Parathyroid adenoma (tissue), 2 donors: ENCODE data around the gene IFFO2.

Experiments
- H2AFZ ChIP-seq: fragments of 300-600 bp; sonication (generic); one replicate; pipeline ENCODE4 v1.7.0; 2017; ENCODE audit warnings: antibody characterized with exemption, mild to moderate bottlenecking
- H3K27ac ChIP-seq: fragments of 300-600 bp; sonication (generic); one replicate; pipeline ENCODE4 v1.7.0; 2017
- H3K27me3 ChIP-seq: fragments of 300-600 bp; sonication (generic); one replicate; pipeline ENCODE4 v1.7.0; 2017; ENCODE audit warnings: low read length; ENCODE audit not compliant: control insufficient read depth, insufficient read depth
- H3K36me3 ChIP-seq: fragments of 300-600 bp; sonication (generic); one replicate; pipeline ENCODE4 v1.7.0; 2017; ENCODE audit warnings: low read length; ENCODE audit not compliant: control insufficient read depth, insufficient read depth
- H3K4me1 ChIP-seq: fragments of 300-600 bp; sonication (generic); one replicate; pipeline ENCODE4 v1.7.0; 2017; ENCODE audit warnings: control low read depth
- H3K4me2 ChIP-seq: fragments of 300-600 bp; sonication (generic); one replicate; pipeline ENCODE4 v1.7.0; 2017; ENCODE audit warnings: low read length
- H3K4me3 ChIP-seq: fragments of 300-600 bp; sonication (generic); one replicate; pipeline ENCODE4 v1.7.0; 2017; ENCODE audit warnings: low read depth, low read length
- H3K79me2 ChIP-seq: fragments of 300-600 bp; sonication (generic); one replicate; pipeline ENCODE4 v1.7.0; 2017; ENCODE audit warnings: control low read depth
- H3K9ac ChIP-seq: fragments of 300-600 bp; sonication (generic); one replicate; pipeline ENCODE4 v1.7.0; 2017; ENCODE audit warnings: mild to moderate bottlenecking
- H3K9me3 ChIP-seq: fragments of 300-600 bp; sonication (generic); one replicate; pipeline ENCODE4 v1.7.0; 2017; ENCODE audit warnings: low read length; ENCODE audit not compliant: control insufficient read depth
- CTCF ChIP-seq: fragments of 300-600 bp; sonication (generic); IDR thresholded peaks from one replicate; pipeline ENCODE4 v1.7.0; 2017; ENCODE audit warnings: antibody characterized with exemption, mild to moderate bottlenecking
- donor health status: primary hyperparathyroidism.

Gene IFFO2

GRCh38 chr1:18925279-18925678, 31.2 kb downstream of the IFFO2 start:
- no peak overlapping the region for H3K4me3 ChIP-seq
- no peak overlapping the region for H2AFZ ChIP-seq
- TF ChIP-seq CTCF: no peak
- H3K27me3 ChIP-seq: no peaks in the 10 kb centered on the region
- H3K9ac ChIP-seq: no peak overlapping the region
- H3K4me1 ChIP-seq: peaks cover 18% of the 10 kb centered on the region
- H3K27ac ChIP-seq: no peak overlapping the region
- H3K9me3 ChIP-seq: no peaks in the 10 kb centered on the region
- H3K79me2 ChIP-seq: peaks cover 18% of the 10 kb centered on the region
- H3K4me2 ChIP-seq: no peak overlapping the region
- no peaks in the 10 kb centered on the region for H3K36me3 ChIP-seq

- no peaks in the 10 kb centered on the region for H3K9me3 ChIP-seq
- no peaks in the 10 kb centered on the region for H3K27me3 ChIP-seq
- H3K36me3 ChIP-seq: no peaks in the 10 kb centered on the region
- peaks cover 16% of the 10 kb centered on the region for H3K79me2 ChIP-seq
- no peak for TF ChIP-seq CTCF
- peak overlapping the region; percentile 19 for H3K27ac ChIP-seq
- no peak overlapping the region for H2AFZ ChIP-seq
- H3K4me1 ChIP-seq: peaks cover 18% of the 10 kb centered on the region
- no peak overlapping the region for H3K9ac ChIP-seq
- H3K4me2 ChIP-seq: no peak overlapping the region
- no peak overlapping the region for H3K4me3 ChIP-seq
These were observed 32.2 kb downstream of the IFFO2 start for GRCh38 chr1:18924221-18924691.

- no peak overlapping the region for H3K4me3 ChIP-seq
- no peak overlapping the region for H2AFZ ChIP-seq
- H3K9ac ChIP-seq: no peak overlapping the region
- TF ChIP-seq CTCF: no peak
- H3K4me2 ChIP-seq: no peak overlapping the region
- peaks cover 18% of the 10 kb centered on the region for H3K4me1 ChIP-seq
- H3K79me2 ChIP-seq: peaks cover 14% of the 10 kb centered on the region
- H3K27me3 ChIP-seq: no peaks in the 10 kb centered on the region
- H3K9me3 ChIP-seq: no peaks in the 10 kb centered on the region
- no peaks in the 10 kb centered on the region for H3K36me3 ChIP-seq
- H3K27ac ChIP-seq: no peak overlapping the region
These were observed 32.7 kb downstream of the IFFO2 start for GRCh38 chr1:18923756-18924211.

GRCh38 chr1:18922848-18923755, 33.4 kb downstream of the IFFO2 start:
- H3K4me1 ChIP-seq: peaks cover 18% of the 10 kb centered on the region

More at GRCh38 chr1:18922848-18923755, 33.4 kb downstream of the IFFO2 start:
- Histone ChIP-seq H3K4me3 (no peak overlapping the region), H3K27ac (peak overlapping the region; percentile 70), H3K36me3 (no peaks in the 10 kb centered on the region), H3K9me3 (no peaks in the 10 kb centered on the region), H3K4me2 (no peak overlapping the region), H2AFZ (no peak overlapping the region), H3K79me2 (peaks cover 11% of the 10 kb centered on the region), H3K9ac (no peak overlapping the region), H3K27me3 (no peaks in the 10 kb centered on the region)
- no peak for TF ChIP-seq CTCF
